T-helper 2 cell treated with Interferon-gamma antibody and Interleukin-4, amounts not matched to agents 5 μg/mL and 100 μg/mL, for 36 hours (primary cell): ENCODE results near the gene PROCA1.
A peak's percentile ranks its signal among the peaks of the same experiment; 100 is the strongest.

Experiments
- DNase-seq: peaks from one replicate; pipeline ENCODE4 v3.0.0; 2021; ENCODE audit warnings: low spot score
- H3K27ac Mint-ChIP-seq: one replicate; pipeline ENCODE4 v1.8.0; 2021; ENCODE audit warnings: mild to moderate bottlenecking, mixed read lengths
- H3K27me3 Mint-ChIP-seq: one replicate; pipeline ENCODE4 v1.8.0; 2021; ENCODE audit warnings: low read depth, mixed read lengths
- H3K36me3 Mint-ChIP-seq: one replicate; pipeline ENCODE4 v1.8.0; 2021; ENCODE audit warnings: low read depth, mixed read lengths
- H3K4me1 Mint-ChIP-seq: one replicate; pipeline ENCODE4 v1.8.0; 2021; ENCODE audit warnings: low read depth, mixed read lengths
- H3K4me3 Mint-ChIP-seq: one replicate; pipeline ENCODE4 v1.8.0; 2022; ENCODE audit warnings: mild to moderate bottlenecking, moderate library complexity, mixed read lengths
- H3K9me3 Mint-ChIP-seq: one replicate; pipeline ENCODE4 v1.8.0; 2021; ENCODE audit warnings: mixed read lengths

PROCA1 gene

GRCh38 chr17:28712705-28713415, 1.2 kb upstream of the PROCA1 start:
- peak overlapping the region; percentile 93 for H3K27ac Mint-ChIP-seq
- peaks cover 14% of the 10 kb centered on the region for H3K4me1 Mint-ChIP-seq
- H3K9me3 Mint-ChIP-seq: no peaks in the 10 kb centered on the region

GRCh38 chr17:28712032-28712704, 480 bp upstream of the PROCA1 start:
- DNase-seq: peak; percentile 73
- peak overlapping the region; percentile 93 for H3K27ac Mint-ChIP-seq

More at GRCh38 chr17:28712705-28713415, 1.2 kb upstream of the PROCA1 start:
- peaks cover 18% of the 10 kb centered on the region for H3K27me3 Mint-ChIP-seq
- H3K4me3 Mint-ChIP-seq: peak overlapping the region; percentile 82
- peaks cover 2% of the 10 kb centered on the region for H3K36me3 Mint-ChIP-seq
- DNase-seq: no peak

GRCh38 chr17:28710861-28711722, 596 bp downstream of the PROCA1 start:
- Mint-ChIP-seq H3K4me1 (peaks cover 14% of the 10 kb centered on the region), H3K27ac (peak overlapping the region; percentile 93), H3K4me3 (peak overlapping the region; percentile 82), H3K9me3 (no peaks in the 10 kb centered on the region), H3K36me3 (peaks cover 6% of the 10 kb centered on the region), H3K27me3 (peaks cover 14% of the 10 kb centered on the region)
- DNase-seq: peak; percentile 93

More at GRCh38 chr17:28712032-28712704, 480 bp upstream of the PROCA1 start:
- no peaks in the 10 kb centered on the region for H3K9me3 Mint-ChIP-seq
- peaks cover 14% of the 10 kb centered on the region for H3K4me1 Mint-ChIP-seq
- H3K36me3 Mint-ChIP-seq: peaks cover 5% of the 10 kb centered on the region
- H3K4me3 Mint-ChIP-seq: peak overlapping the region; percentile 82
- H3K27me3 Mint-ChIP-seq: peaks cover 18% of the 10 kb centered on the region

- peak overlapping the region; percentile 2 for H3K27ac Mint-ChIP-seq
- no peak overlapping the region for H3K4me3 Mint-ChIP-seq
- no peaks in the 10 kb centered on the region for H3K9me3 Mint-ChIP-seq
- H3K36me3 Mint-ChIP-seq: peaks cover 22% of the 10 kb centered on the region
- H3K4me1 Mint-ChIP-seq: peaks cover 11% of the 10 kb centered on the region
- DNase-seq: no peak
- H3K27me3 Mint-ChIP-seq: no peaks in the 10 kb centered on the region
These were observed 4.4 kb downstream of the PROCA1 start for GRCh38 chr17:28707339-28707720.

GRCh38 chr17:28706471-28707338, 5.0 kb downstream of the PROCA1 start:
- H3K9me3 Mint-ChIP-seq: no peaks in the 10 kb centered on the region
- no peak for DNase-seq
- H3K4me1 Mint-ChIP-seq: peaks cover 6% of the 10 kb centered on the region
- no peaks in the 10 kb centered on the region for H3K27me3 Mint-ChIP-seq
- peaks cover 26% of the 10 kb centered on the region for H3K36me3 Mint-ChIP-seq
- peak overlapping the region; percentile 2 for H3K27ac Mint-ChIP-seq
- no peak overlapping the region for H3K4me3 Mint-ChIP-seq

- no peak overlapping the region for H3K27ac Mint-ChIP-seq
- peaks cover 31% of the 10 kb centered on the region for H3K36me3 Mint-ChIP-seq
These were observed 5.9 kb downstream of the PROCA1 start for GRCh38 chr17:28705728-28706334.

GRCh38 chr17:28705074-28705659, 6.5 kb downstream of the PROCA1 start:
- H3K9me3 Mint-ChIP-seq: no peaks in the 10 kb centered on the region
- H3K27ac Mint-ChIP-seq: peak overlapping the region; percentile 44
- no peak for DNase-seq
- H3K36me3 Mint-ChIP-seq: peaks cover 33% of the 10 kb centered on the region
- H3K4me3 Mint-ChIP-seq: no peak overlapping the region
- H3K4me1 Mint-ChIP-seq: no peaks in the 10 kb centered on the region
- no peaks in the 10 kb centered on the region for H3K27me3 Mint-ChIP-seq

More at GRCh38 chr17:28705728-28706334, 5.9 kb downstream of the PROCA1 start:
- peaks cover 4% of the 10 kb centered on the region for H3K4me1 Mint-ChIP-seq
- no peaks in the 10 kb centered on the region for H3K9me3 Mint-ChIP-seq
- DNase-seq: no peak
- H3K27me3 Mint-ChIP-seq: no peaks in the 10 kb centered on the region
- H3K4me3 Mint-ChIP-seq: no peak overlapping the region

- DNase-seq: no peak
- Mint-ChIP-seq H3K27ac (no peak overlapping the region), H3K4me1 (no peaks in the 10 kb centered on the region), H3K9me3 (no peaks in the 10 kb centered on the region), H3K36me3 (peaks cover 41% of the 10 kb centered on the region), H3K27me3 (no peaks in the 10 kb centered on the region), H3K4me3 (no peak overlapping the region)
These were observed 7.3 kb downstream of the PROCA1 start for GRCh38 chr17:28704219-28704858.

- Mint-ChIP-seq H3K27ac (peak overlapping the region; percentile 12), H3K36me3 (peaks cover 42% of the 10 kb centered on the region), H3K9me3 (no peaks in the 10 kb centered on the region), H3K4me3 (no peak overlapping the region), H3K4me1 (no peaks in the 10 kb centered on the region), H3K27me3 (no peaks in the 10 kb centered on the region)
- DNase-seq: no peak
These were observed 8.0 kb downstream of the PROCA1 start for GRCh38 chr17:28703552-28704218.

GRCh38 chr17:28702752-28703150, 8.9 kb downstream of the PROCA1 start:
- H3K9me3 Mint-ChIP-seq: no peaks in the 10 kb centered on the region
- H3K27me3 Mint-ChIP-seq: no peaks in the 10 kb centered on the region
- no peaks in the 10 kb centered on the region for H3K4me1 Mint-ChIP-seq
- peaks cover 44% of the 10 kb centered on the region for H3K36me3 Mint-ChIP-seq
- DNase-seq: no peak
- no peak overlapping the region for H3K4me3 Mint-ChIP-seq
- no peak overlapping the region for H3K27ac Mint-ChIP-seq

- Mint-ChIP-seq H3K27me3 (no peaks in the 10 kb centered on the region), H3K4me1 (no peaks in the 10 kb centered on the region), H3K9me3 (no peaks in the 10 kb centered on the region), H3K4me3 (no peak overlapping the region), H3K36me3 (peaks cover 45% of the 10 kb centered on the region), H3K27ac (no peak overlapping the region)
- DNase-seq: no peak
These were observed 9.5 kb downstream of the PROCA1 start for GRCh38 chr17:28702026-28702751.
